Upper lobe of left lung (tissue), 6 donors: ENCODE results near the gene ZNF366. TPM values are rescaled to one million over a fixed set of nuclear protein-coding genes. Genes with fewer than 3 reads are reported as not detected.
A peak's percentile ranks its signal among the peaks of the same experiment; 100 is the strongest.

Experiments
- ATAC-seq, 2 donors: fragments of 200-7000 bp; cut with Tn5 transposase; one replicate each; pipeline ENCODE4 v1.9.1; 2022; ENCODE audit warnings: mild to moderate bottlenecking in 2 of 2, moderate library complexity in 2 of 2; ENCODE audit not compliant: low FRiP score in 2 of 2
- DNase-seq, 2 donors: peaks; one replicate each; pipeline ENCODE4 v3.0.0-alpha.2; 2019 to 2020
- H3K27ac ChIP-seq, 4 donors: fragments of 200-600 bp; sonication (generic); one replicate each; pipeline ENCODE4 v1.5.1; 2016 to 2019
- H3K27me3 ChIP-seq, 4 donors: fragments of 200-600 bp; sonication (generic); one replicate each; pipeline ENCODE4 v1.5.1; 2017 to 2019
- H3K36me3 ChIP-seq, 4 donors: fragments of 200-600 bp; sonication (generic); one replicate each; pipeline ENCODE4 v1.5.1; 2016 to 2019
- H3K4me1 ChIP-seq, 4 donors: fragments of 200-600 bp; sonication (generic); one replicate each; pipeline ENCODE4 v1.5.1; 2018 to 2019
- H3K4me3 ChIP-seq, 4 donors: fragments of 200-600 bp; sonication (generic); one replicate each; pipeline ENCODE4 v1.5.1; 2017 to 2019; ENCODE audit warnings: mild to moderate bottlenecking in 2 of 4, moderate library complexity in 1 of 4
- H3K9me3 ChIP-seq, 4 donors: fragments of 200-600 bp; sonication (generic); one replicate each; pipeline ENCODE4 v1.5.1; 2018 to 2019
- EP300 ChIP-seq, 4 donors: sonication (generic); formaldehyde crosslinking; IDR thresholded peaks; one replicate each; pipeline ENCODE4 v1.5.1; 2017; ENCODE audit warnings: antibody characterized with exemption in 4 of 4, control low read depth in 2 of 4
- POLR2A ChIP-seq, 4 donors: fragments of 450-650 bp; IDR thresholded peaks; one replicate each; pipeline ENCODE4 v1.5.1; 2016 to 2017; ENCODE audit warnings: antibody characterized with exemption in 4 of 4, mild to moderate bottlenecking in 2 of 4
- POLR2AphosphoS5 ChIP-seq, 2 donors: sonication (generic); formaldehyde crosslinking; IDR thresholded peaks; one replicate each; pipeline ENCODE4 v1.5.1; 2017; ENCODE audit warnings: antibody characterized with exemption in 2 of 2
- WGBS, 2 donors: methylation state at CpG; one replicate each; pipeline ENCODE4 v1.1.5; 2017 to 2018; 5-methylcytosine and 5-hydroxymethylcytosine counted together
- total RNA-seq, 6 donors: library from RNA; depleted of rRNA in 4 of 6; stranded (reverse); fragments of >200 nt in 4 of 6; gene quantifications; one replicate each; pipeline versions ENCODE4 v1.1.0 to v1.2.1, GENCODE V29; 2016 to 2021
- TF ChIP-seq, protein P1 (sequence below), 6 experiments: fragments of 450-650 bp in 4 of 6; fragments of 200-600 bp in 2 of 6; sonication (generic) in 2 of 6; IDR thresholded peaks; one replicate each; pipeline ENCODE4 v1.5.1; 2016 to 2019; ENCODE audit warnings: antibody characterized with exemption in 6 of 6
- donor health status: DM: no; HTN: no; CAD: no; lungs with moderate emphysema.
- donor health status: DM: no; HTN: yes; CAD: no; lungs with severe emphysema.

The ZNF366 gene
- total RNA-seq, 6 donors from 2014 or later = 3.1 to 12.4 (median 6.3) TPM

- no peaks in the 10 kb centered on the region for H3K9me3 ChIP-seq
- TF ChIP-seq POLR2AphosphoS5 (IDR thresholded peaks at IDR 0.05) (no peak), POLR2A (IDR thresholded peaks at IDR 0.05) (no peak), EP300 (IDR thresholded peaks at IDR 0.05) (no peak)
- TF ChIP-seq, protein P1, sequence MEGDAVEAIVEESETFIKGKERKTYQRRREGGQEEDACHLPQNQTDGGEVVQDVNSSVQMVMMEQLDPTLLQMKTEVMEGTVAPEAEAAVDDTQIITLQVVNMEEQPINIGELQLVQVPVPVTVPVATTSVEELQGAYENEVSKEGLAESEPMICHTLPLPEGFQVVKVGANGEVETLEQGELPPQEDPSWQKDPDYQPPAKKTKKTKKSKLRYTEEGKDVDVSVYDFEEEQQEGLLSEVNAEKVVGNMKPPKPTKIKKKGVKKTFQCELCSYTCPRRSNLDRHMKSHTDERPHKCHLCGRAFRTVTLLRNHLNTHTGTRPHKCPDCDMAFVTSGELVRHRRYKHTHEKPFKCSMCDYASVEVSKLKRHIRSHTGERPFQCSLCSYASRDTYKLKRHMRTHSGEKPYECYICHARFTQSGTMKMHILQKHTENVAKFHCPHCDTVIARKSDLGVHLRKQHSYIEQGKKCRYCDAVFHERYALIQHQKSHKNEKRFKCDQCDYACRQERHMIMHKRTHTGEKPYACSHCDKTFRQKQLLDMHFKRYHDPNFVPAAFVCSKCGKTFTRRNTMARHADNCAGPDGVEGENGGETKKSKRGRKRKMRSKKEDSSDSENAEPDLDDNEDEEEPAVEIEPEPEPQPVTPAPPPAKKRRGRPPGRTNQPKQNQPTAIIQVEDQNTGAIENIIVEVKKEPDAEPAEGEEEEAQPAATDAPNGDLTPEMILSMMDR (IDR thresholded peaks at IDR 0.05) = no peak
- H3K36me3 ChIP-seq = peaks cover 0 to 2% (median 0%) of the 10 kb centered on the region in 4 donors
- peaks cover 0 to 14% (median 5%) of the 10 kb centered on the region in 4 donors for H3K4me1 ChIP-seq
- H3K27me3 ChIP-seq = no peaks in the 10 kb centered on the region
- peak overlapping the region in 2 of 4 donors; percentile 13 to 33 for H3K27ac ChIP-seq
- DNase-seq = no peak
- 81 to 85% methylated on average over 10 of the region's 10 CpGs for WGBS, 2 donors
- peak in 1 of 2 donors; percentile 41 for ATAC-seq
- no peak overlapping the region for H3K4me3 ChIP-seq
Observed at GRCh38 chr5:72465601-72466563, 41.3 kb downstream of the ZNF366 start.

DNA sequence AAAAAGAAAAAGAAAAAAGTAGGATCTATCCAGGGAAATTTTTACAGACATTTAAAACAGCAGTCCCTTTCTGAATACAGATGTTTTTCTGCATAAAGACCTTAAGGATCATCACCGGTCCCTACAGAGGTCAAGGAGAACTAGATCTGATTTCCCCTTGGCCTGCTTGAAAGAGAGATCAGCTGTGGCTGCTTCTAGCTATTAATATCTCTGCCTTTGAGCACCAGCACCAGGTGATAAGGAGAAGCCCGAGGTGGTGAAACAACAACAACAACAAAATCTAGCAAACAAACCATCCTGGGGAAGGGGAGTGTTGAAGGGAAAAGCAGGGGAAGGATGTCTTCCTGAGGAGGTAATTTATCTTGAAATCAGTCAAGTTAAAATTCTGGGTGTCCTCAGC lies 42.1 kb downstream of the ZNF366 start:
- ATAC-seq (no peak), DNase-seq (no peak)
- Histone ChIP-seq H3K4me1 (peaks cover 0 to 14% (median 5%) of the 10 kb centered on the region in 4 donors), H3K9me3 (no peaks in the 10 kb centered on the region), H3K4me3 (no peak overlapping the region), H3K36me3 (peaks cover 0 to 6% (median under 1%) of the 10 kb centered on the region in 4 donors), H3K27ac (peak overlapping the region in 3 of 4 donors; percentile 13 to 35 (median 33)), H3K27me3 (no peaks in the 10 kb centered on the region)
- TF ChIP-seq EP300 (IDR thresholded peaks at IDR 0.05) (no peak), POLR2AphosphoS5 (IDR thresholded peaks at IDR 0.05) (no peak), POLR2A (IDR thresholded peaks at IDR 0.05) (no peak)
- TF ChIP-seq, protein P1 (IDR thresholded peaks at IDR 0.05) = no peak
- WGBS, 2 donors = 70 to 73% methylated on average over 2 of the region's 2 CpGs

- no peak for DNase-seq
- no peaks in the 10 kb centered on the region for H3K9me3 ChIP-seq
- H3K27me3 ChIP-seq = no peaks in the 10 kb centered on the region
- ATAC-seq = no peak
- H3K27ac ChIP-seq = peak overlapping the region; percentile 37 to 59 (median 51)
- WGBS, 2 donors = 49 to 52% methylated on average over 6 of the region's 6 CpGs
- peaks cover 8 to 14% (median 11%) of the 10 kb centered on the region in 4 donors for H3K4me1 ChIP-seq
- peak in 2 of 4 donors; percentile 37 to 55 for TF ChIP-seq EP300 (IDR thresholded peaks at IDR 0.05)
- no peak for TF ChIP-seq POLR2AphosphoS5 (IDR thresholded peaks at IDR 0.05)
- peaks cover 0 to 8% (median 2%) of the 10 kb centered on the region in 4 donors for H3K36me3 ChIP-seq
- H3K4me3 ChIP-seq = no peak overlapping the region
Observed at GRCh38 chr5:72464071-72464470, 43.1 kb downstream of the ZNF366 start.

DNA sequence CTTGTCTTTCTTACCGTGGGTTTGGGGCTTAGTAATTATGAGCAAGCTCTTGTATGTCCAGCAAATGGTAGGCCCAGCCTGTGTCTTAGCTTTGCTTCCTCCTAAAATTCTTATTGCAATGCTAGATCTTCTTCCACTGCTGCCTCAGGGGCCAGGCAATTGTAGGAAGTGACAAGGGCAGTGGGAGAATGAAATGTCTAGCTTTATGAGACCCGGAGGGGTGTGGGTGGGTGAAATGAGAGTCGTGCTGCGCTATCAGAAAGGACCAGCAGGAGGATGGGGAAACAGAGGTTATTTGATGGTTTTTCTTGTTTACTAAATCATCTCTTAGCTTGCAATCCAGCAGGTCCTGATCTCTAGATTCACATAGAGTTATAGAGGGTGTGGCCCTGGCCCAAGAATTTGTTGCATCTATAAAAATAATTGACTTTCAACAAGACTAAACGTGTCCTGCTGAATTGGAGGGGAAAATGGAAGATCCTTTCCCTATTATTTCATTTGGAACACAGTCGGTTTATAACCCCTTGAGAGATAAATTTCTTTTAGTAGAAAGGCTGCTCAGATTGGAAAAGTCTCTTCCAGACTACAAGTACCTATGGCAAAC lies 43.7 kb downstream of the ZNF366 start:
- DNase-seq (no peak), ATAC-seq (no peak)
- H3K4me1 ChIP-seq = peaks cover 9 to 16% (median 13%) of the 10 kb centered on the region in 4 donors
- TF ChIP-seq, protein P1 (IDR thresholded peaks at IDR 0.05) = no peak
- TF ChIP-seq EP300 (IDR thresholded peaks at IDR 0.05) (no peak), POLR2A (IDR thresholded peaks at IDR 0.05) (no peak), POLR2AphosphoS5 (IDR thresholded peaks at IDR 0.05) (no peak)
- H3K9me3 ChIP-seq = no peaks in the 10 kb centered on the region
- peak overlapping the region; percentile 37 to 59 (median 51) for H3K27ac ChIP-seq
- H3K36me3 ChIP-seq = peaks cover 0 to 11% (median 2%) of the 10 kb centered on the region in 4 donors
- no peaks in the 10 kb centered on the region for H3K27me3 ChIP-seq
- no peak overlapping the region for H3K4me3 ChIP-seq
- 58 to 66% methylated on average over 6 of the region's 6 CpGs for WGBS, 2 donors

DNA sequence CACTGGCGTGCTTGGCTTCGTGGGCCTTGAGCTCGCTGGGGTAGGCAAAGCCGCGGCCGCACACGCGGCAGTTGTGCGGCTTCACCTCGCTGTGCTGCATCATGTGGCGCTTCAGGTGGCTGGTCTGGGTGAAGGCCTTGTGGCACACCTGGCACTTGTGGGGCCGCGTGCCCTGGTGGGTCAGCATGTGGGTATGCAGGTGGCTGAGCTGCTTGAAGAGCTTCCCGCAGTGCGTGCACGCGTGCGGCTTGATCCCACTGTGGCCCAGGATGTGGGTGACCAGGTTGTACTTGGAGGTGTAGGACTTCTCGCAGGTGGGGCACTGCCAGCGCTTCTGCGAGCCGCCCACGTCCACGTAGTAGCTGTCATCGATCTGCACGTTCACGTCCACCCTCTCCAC lies 46.8 kb downstream of the ZNF366 start:
- DNase-seq = peak in 1 of 2 donors; percentile 76
- H3K27ac ChIP-seq = no peak overlapping the region
- peak in 1 of 2 donors; percentile 44 for ATAC-seq
- H3K9me3 ChIP-seq = no peaks in the 10 kb centered on the region
- TF ChIP-seq EP300 (IDR thresholded peaks at IDR 0.05) (no peak), POLR2A (IDR thresholded peaks at IDR 0.05) (no peak), POLR2AphosphoS5 (IDR thresholded peaks at IDR 0.05) (no peak)
- TF ChIP-seq, protein P1 (IDR thresholded peaks at IDR 0.05) = no peak
- H3K36me3 ChIP-seq = peaks cover 0 to 21% (median 4%) of the 10 kb centered on the region in 4 donors
- H3K4me3 ChIP-seq = no peak overlapping the region
- H3K4me1 ChIP-seq = peaks cover 8 to 19% (median 12%) of the 10 kb centered on the region in 4 donors
- WGBS, 2 donors = 97 to 98% methylated on average over 14 to 27 of the region's 27 CpGs
- no peaks in the 10 kb centered on the region for H3K27me3 ChIP-seq
